OCI-LY1 (cell line): Measurements from ENCODE around the gene TRPM2.

Experiments
- H2AFZ ChIP-seq: fragments of 200-600 bp; sonication (generic), shearing (Covaris generic); 2 replicates; pipeline ENCODE4 v1.6.0; 2014; ENCODE audit warnings: antibody characterized with exemption, mild to moderate bottlenecking, low read length
- H3F3A ChIP-seq: fragments of 200-600 bp; sonication (generic), shearing (Covaris generic); 2 replicates; pipeline ENCODE4 v1.6.0; 2014; ENCODE audit warnings: mild to moderate bottlenecking, antibody characterized with exemption, low read length, moderate library complexity; ENCODE audit not compliant: insufficient read depth
- H3K27ac ChIP-seq: fragments of 200-600 bp; sonication (generic); 2 replicates; pipeline ENCODE4 v1.5.1; 2014; ENCODE audit warnings: low read length, mixed run types, mild to moderate bottlenecking, low read depth; ENCODE audit not compliant: poor library complexity, severe bottlenecking
- H3K27me3 ChIP-seq: fragments of 200-600 bp; sonication (generic); 2 replicates; pipeline ENCODE4 v1.6.0; 2014; ENCODE audit warnings: antibody characterized with exemption, mild to moderate bottlenecking, low read length, moderate library complexity; ENCODE audit not compliant: insufficient read depth
- H3K36me3 ChIP-seq: fragments of 200-600 bp; sonication (generic); 2 replicates; pipeline ENCODE4 v1.6.1; 2014; ENCODE audit warnings: mild to moderate bottlenecking, antibody characterized with exemption, low read length, moderate library complexity, mixed read lengths; ENCODE audit not compliant: insufficient read depth
- H3K4me1 ChIP-seq: fragments of 200-600 bp; sonication (generic); 2 replicates; pipeline ENCODE4 v1.5.1; 2014; ENCODE audit warnings: mild to moderate bottlenecking, low read length, moderate library complexity; ENCODE audit not compliant: insufficient read depth, severe bottlenecking
- H3K4me2 ChIP-seq: fragments of 200-600 bp; sonication (generic), shearing (Covaris generic); 2 replicates; pipeline ENCODE4 v1.6.1; 2014; ENCODE audit warnings: low read length
- H3K4me3 ChIP-seq: fragments of 200-600 bp; sonication (generic); 2 replicates; pipeline ENCODE4 v1.5.1; 2014; ENCODE audit warnings: low read length, low read depth, mild to moderate bottlenecking, mixed read lengths; ENCODE audit not compliant: poor library complexity, severe bottlenecking
- H3K79me2 ChIP-seq: fragments of 200-600 bp; shearing (Covaris generic); 2 replicates; pipeline ENCODE4 v1.6.1; 2016; ENCODE audit warnings: mixed run types, low read length, mixed read lengths; ENCODE audit not compliant: insufficient read depth
- H3K9ac ChIP-seq: fragments of 200-600 bp; sonication (generic), shearing (Covaris generic); 2 replicates; pipeline ENCODE4 v1.6.1; 2014; ENCODE audit warnings: mild to moderate bottlenecking, low read length, mixed read lengths
- H3K9me2 ChIP-seq: fragments of 200-600 bp; sonication (generic), shearing (Covaris generic); 2 replicates; pipeline ENCODE4 v1.6.1; 2014; ENCODE audit warnings: low read depth, mild to moderate bottlenecking, low read length, mixed read lengths
- H3K9me3 ChIP-seq: fragments of 200-600 bp; shearing (Covaris generic); 2 replicates; pipeline ENCODE4 v1.6.1; 2014; ENCODE audit warnings: low read length, mixed read lengths
- H4K20me1 ChIP-seq: fragments of 200-600 bp; sonication (generic), shearing (Covaris generic); 2 replicates; pipeline ENCODE4 v1.6.0; 2016; ENCODE audit warnings: mild to moderate bottlenecking, low read length; ENCODE audit not compliant: insufficient read depth
- EZH2 ChIP-seq: fragments of 200-600 bp; sonication (generic), shearing (Covaris generic); IDR thresholded peaks from 2 replicates; pipeline ENCODE4 v1.8.0; 2017; ENCODE audit warnings: borderline replicate concordance, mixed run types, mild to moderate bottlenecking, antibody characterized with exemption, low read length, moderate library complexity, mixed read lengths
- TF ChIP-seq, protein P1 (sequence below): fragments of 200-600 bp; sonication (generic), shearing (Covaris generic); IDR thresholded peaks from 2 replicates; pipeline ENCODE4 v1.5.1; 2017; ENCODE audit warnings: mild to moderate bottlenecking, antibody characterized with exemption, low read length, moderate library complexity, mixed read lengths

Gene TRPM2

DNA sequence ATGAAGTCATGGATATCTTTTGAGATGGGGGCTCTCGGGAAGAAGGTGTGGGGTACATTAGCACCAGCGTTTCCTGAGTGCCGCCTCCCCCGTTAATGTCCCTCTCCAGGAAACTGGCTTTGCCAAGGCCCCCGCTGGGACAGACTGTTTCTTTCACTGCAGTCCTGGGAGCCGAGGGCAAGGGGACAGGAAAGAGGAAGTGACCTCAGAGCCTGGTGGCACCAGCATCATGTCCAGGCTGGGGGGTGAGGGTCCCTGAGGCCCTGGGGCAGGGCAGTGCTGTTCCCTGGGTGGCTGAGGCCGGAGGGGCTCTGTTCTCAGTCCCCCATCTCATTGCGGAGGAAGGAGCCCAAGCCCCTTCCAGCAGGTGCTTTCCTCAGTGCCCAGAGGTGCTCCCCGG, 47.7 kb upstream of the TRPM2 start:
- Histone ChIP-seq H3K9me3 (no peaks in the 10 kb centered on the region), H3K27me3 (no peaks in the 10 kb centered on the region), H3F3A (no peaks in the 10 kb centered on the region), H3K27ac (no peak overlapping the region), H2AFZ (no peak overlapping the region), H3K4me2 (no peak overlapping the region), H3K4me3 (no peak overlapping the region), H3K4me1 (peaks cover 36% of the 10 kb centered on the region), H3K9ac (no peak overlapping the region), H4K20me1 (no peaks in the 10 kb centered on the region), H3K9me2 (no peaks in the 10 kb centered on the region), H3K36me3 (peaks cover 26% of the 10 kb centered on the region; the same call in 1 of the 2 replicates), H3K79me2 (no peaks in the 10 kb centered on the region)
- no peak for TF ChIP-seq EZH2
- TF ChIP-seq, protein P1, sequence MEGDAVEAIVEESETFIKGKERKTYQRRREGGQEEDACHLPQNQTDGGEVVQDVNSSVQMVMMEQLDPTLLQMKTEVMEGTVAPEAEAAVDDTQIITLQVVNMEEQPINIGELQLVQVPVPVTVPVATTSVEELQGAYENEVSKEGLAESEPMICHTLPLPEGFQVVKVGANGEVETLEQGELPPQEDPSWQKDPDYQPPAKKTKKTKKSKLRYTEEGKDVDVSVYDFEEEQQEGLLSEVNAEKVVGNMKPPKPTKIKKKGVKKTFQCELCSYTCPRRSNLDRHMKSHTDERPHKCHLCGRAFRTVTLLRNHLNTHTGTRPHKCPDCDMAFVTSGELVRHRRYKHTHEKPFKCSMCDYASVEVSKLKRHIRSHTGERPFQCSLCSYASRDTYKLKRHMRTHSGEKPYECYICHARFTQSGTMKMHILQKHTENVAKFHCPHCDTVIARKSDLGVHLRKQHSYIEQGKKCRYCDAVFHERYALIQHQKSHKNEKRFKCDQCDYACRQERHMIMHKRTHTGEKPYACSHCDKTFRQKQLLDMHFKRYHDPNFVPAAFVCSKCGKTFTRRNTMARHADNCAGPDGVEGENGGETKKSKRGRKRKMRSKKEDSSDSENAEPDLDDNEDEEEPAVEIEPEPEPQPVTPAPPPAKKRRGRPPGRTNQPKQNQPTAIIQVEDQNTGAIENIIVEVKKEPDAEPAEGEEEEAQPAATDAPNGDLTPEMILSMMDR: no peak

DNA sequence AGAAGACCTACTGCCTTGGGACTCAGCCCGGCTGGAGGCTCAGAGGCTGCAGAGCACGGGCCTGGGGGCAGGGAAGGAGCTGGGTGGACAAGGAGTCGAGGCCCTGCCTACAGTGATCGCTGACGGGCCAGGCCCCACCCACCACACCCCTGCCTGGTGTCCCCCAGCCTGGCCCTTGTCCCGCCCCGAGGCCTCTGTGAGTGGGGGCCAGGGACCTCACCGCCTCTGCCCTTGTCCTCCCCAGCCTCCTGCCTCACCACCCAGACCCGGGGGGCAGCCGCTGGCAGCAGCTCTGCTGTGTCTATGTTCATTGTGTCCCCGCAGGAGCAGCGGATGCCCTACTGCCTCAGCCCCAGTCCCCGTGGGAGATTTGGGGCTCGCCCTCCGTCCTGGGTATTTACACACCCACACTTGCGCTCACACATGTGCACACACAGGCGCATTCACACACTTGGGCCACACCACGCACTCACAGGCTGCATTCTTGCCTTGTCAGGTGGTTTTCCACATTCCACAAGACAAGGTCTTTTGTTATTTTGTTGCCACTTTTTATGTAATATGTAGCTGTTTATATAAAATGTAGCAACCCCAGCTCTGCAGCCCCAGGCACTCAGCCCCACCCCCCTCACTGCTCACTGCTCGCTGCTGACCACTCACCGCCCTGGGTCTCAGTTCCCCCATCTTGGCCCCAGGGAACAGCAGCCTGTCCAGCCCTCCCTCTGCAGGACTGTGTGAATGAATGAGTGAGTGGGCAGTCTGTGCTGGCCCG, 46.3 kb upstream of the TRPM2 start:
- H3K9me2 ChIP-seq: no peaks in the 10 kb centered on the region
- no peak for TF ChIP-seq EZH2
- TF ChIP-seq, protein P1: no peak
- no peaks in the 10 kb centered on the region for H3K27me3 ChIP-seq
- peaks cover 22% of the 10 kb centered on the region for H3K4me1 ChIP-seq
- no peak overlapping the region for H3K4me3 ChIP-seq
- H3K4me2 ChIP-seq: no peak overlapping the region
- no peaks in the 10 kb centered on the region for H3K79me2 ChIP-seq
- H3K27ac ChIP-seq: no peak overlapping the region
- H3K9ac ChIP-seq: no peak overlapping the region
- H2AFZ ChIP-seq: no peak overlapping the region
- no peaks in the 10 kb centered on the region for H4K20me1 ChIP-seq
- peaks cover 40% of the 10 kb centered on the region; the same call in 1 of the 2 replicates for H3K36me3 ChIP-seq
- no peaks in the 10 kb centered on the region for H3F3A ChIP-seq
- H3K9me3 ChIP-seq: no peaks in the 10 kb centered on the region

DNA sequence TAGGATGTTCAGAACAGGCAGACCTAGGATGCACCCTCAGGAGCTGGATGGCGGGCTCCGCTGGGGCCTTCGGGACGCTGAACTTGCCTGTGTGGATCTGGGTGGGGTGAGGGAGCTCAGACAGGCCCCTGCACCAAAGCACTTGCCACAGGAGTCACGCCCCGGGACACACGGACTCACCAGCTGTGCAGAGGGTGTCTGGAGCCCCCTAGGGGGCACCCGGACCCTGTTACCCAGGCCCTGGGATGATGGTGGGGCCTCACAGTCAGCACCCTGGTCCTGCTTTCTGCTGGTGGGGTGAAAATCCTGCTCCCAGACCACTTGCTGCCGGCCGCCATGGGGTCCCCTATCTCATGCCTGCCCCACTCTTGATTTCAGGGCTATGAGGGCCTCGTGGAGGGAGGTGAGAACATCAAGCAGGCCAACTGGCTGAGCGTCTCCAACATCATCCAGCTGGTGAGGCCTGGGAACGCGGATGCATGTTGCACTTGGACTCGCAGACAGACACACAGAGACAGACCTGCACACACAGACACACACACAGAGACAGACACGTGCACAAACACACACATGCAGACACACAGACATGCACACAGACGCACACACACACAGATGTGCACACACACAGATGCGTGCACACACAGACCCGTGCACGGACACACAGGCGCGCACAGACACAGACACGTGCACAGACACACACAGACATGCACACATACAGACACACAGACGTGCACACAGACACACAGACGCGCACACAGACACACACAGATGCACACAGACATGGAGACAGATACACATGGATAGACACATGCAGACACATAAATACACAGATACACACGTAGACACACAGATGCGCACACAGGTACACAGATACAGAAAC, 42.6 kb upstream of the TRPM2 start:
- H3K36me3 ChIP-seq: peaks cover 55% of the 10 kb centered on the region; the same call in 1 of the 2 replicates
- no peaks in the 10 kb centered on the region for H3K27me3 ChIP-seq
- H3K27ac ChIP-seq: no peak overlapping the region
- no peaks in the 10 kb centered on the region for H3K79me2 ChIP-seq
- H3K9me2 ChIP-seq: no peaks in the 10 kb centered on the region
- H3K4me1 ChIP-seq: no peaks in the 10 kb centered on the region
- H3K4me2 ChIP-seq: no peak overlapping the region
- no peak overlapping the region for H3K4me3 ChIP-seq
- no peak overlapping the region for H3K9ac ChIP-seq
- no peaks in the 10 kb centered on the region for H3K9me3 ChIP-seq
- H2AFZ ChIP-seq: no peak overlapping the region
- no peak for TF ChIP-seq EZH2
- TF ChIP-seq, protein P1: peak; percentile 25
- no peaks in the 10 kb centered on the region for H4K20me1 ChIP-seq
- H3F3A ChIP-seq: no peaks in the 10 kb centered on the region
